HCT116 (cell line): Measurements from ENCODE around the gene CGNL1. TPM values are rescaled to one million over a fixed set of nuclear protein-coding genes. Genes with fewer than 3 reads are reported as not detected.

Experiments
- ATAC-seq: fragments of 200-7000 bp; cut with Tn5 transposase; 2 replicates; pipeline ENCODE4 v1.9.1; 2020; ENCODE audit warnings: mild to moderate bottlenecking, moderate library complexity
- BruUV-seq: library from RNA; stranded (reverse); fragments of 400-500 nt; replicated peaks from 2 replicates; lab custom pipeline; 2021; lab: Mats Ljungman, UMichigan
- CTCF ChIA-PET: fragments of 300-600 bp; sonication (Branson Sonifier 250); formaldehyde crosslinking; loops from one replicate; lab custom pipeline; 2021; ENCODE audit warnings: antibody characterized with exemption; lab: Charles Lee
- POLR2A ChIA-PET: fragments of 300-600, 350-600 bp; sonication (Branson Sonifier 250); formaldehyde crosslinking; loops from one replicate; lab custom pipeline; 2021; ENCODE audit warnings: antibody characterized with exemption; lab: Charles Lee
- RAD21 ChIA-PET, 2 experiments: fragments of 300-600 bp; sonication (Branson Sonifier 250); formaldehyde crosslinking; loops; one replicate each; lab custom pipeline; 2023; ENCODE audit warnings: low total read pairs in 2 of 2; ENCODE audit not compliant: uncharacterized antibody in 2 of 2, unreplicated experiment in 2 of 2, low non-redundant PET in 1 of 2; lab: Charles Lee
- DNase-seq: peaks from one replicate; pipeline ENCODE4 v3.0.0-alpha.2; 2010; ENCODE audit warnings: low read depth, low spot score
- H2AFZ ChIP-seq: fragments of 200-600 bp; shearing (Covaris generic), sonication (generic); 2 replicates; pipeline ENCODE4 v1.6.1; 2017; ENCODE audit warnings: low read depth, mixed run types, mixed read lengths, antibody characterized with exemption, low read length; ENCODE audit not compliant: poor library complexity, severe bottlenecking
- H3K27ac ChIP-seq: 2 replicates; pipeline ENCODE4 v1.5.1; 2012; ENCODE audit warnings: low read depth, low read length
- H3K27me3 ChIP-seq: fragments of 200-600 bp; sonication (generic); 2 replicates; pipeline ENCODE4 v1.6.1; 2016; ENCODE audit warnings: mixed run types, low read length, mixed read lengths; ENCODE audit not compliant: insufficient read depth
- H3K36me3 ChIP-seq, 2 experiments: fragments of 200-500 bp in 1 of 2; fragments of 200-600 bp in 1 of 2; sonication (Bioruptor generic) in 1 of 2; sonication (generic) in 1 of 2; 2 replicates each; pipeline versions ENCODE4 v1.5.1 to v1.6.1; 2014 to 2016; ENCODE audit warnings: low read length in 2 of 2, inconsistent platforms in 1 of 2, mixed read lengths in 1 of 2, mixed run types in 1 of 2; ENCODE audit not compliant: insufficient read depth in 2 of 2, control insufficient read depth in 1 of 2
- H3K4me1 ChIP-seq, 2 experiments: fragments of 200-600 bp in 1 of 2; sonication (generic) in 1 of 2; 2 replicates each; pipeline versions ENCODE4 v1.5.1 to v1.6.1; 2012 to 2017; ENCODE audit warnings: low read length in 2 of 2, inconsistent platforms in 1 of 2, mild to moderate bottlenecking in 1 of 2, mixed read lengths in 1 of 2, mixed run types in 1 of 2, moderate library complexity in 1 of 2; ENCODE audit not compliant: insufficient read depth in 2 of 2, control insufficient read depth in 1 of 2
- H3K4me2 ChIP-seq: fragments of 200-600 bp; sonication (generic); 2 replicates; pipeline ENCODE4 v1.6.1; 2017; ENCODE audit warnings: mixed run types, low read length, mixed read lengths
- H3K4me3 ChIP-seq, 2 experiments: fragments of 200-600 bp in 1 of 2; sonication (generic) in 1 of 2; replicated peaks in 1 of 2; 2 replicates each; pipeline ENCODE4 v1.5.1; 2011 to 2016; ENCODE audit warnings: low read length in 2 of 2, control low read depth in 1 of 2, low read depth in 1 of 2, mild to moderate bottlenecking in 1 of 2, mixed read lengths in 1 of 2, mixed run types in 1 of 2
- H3K79me2 ChIP-seq: fragments of 200-600 bp; sonication (generic); 2 replicates; pipeline ENCODE4 v1.6.1; 2017; ENCODE audit warnings: mild to moderate bottlenecking, mixed run types, low read length, moderate library complexity, mixed read lengths; ENCODE audit not compliant: insufficient read depth
- H3K9ac ChIP-seq: fragments of 200-600 bp; sonication (generic); 2 replicates; pipeline ENCODE4 v1.6.1; 2016; ENCODE audit warnings: low read length, mixed read lengths
- H3K9me2 ChIP-seq: fragments of 200-600 bp; sonication (generic), shearing (Covaris generic); 2 replicates; pipeline ENCODE4 v1.6.1; 2017; ENCODE audit warnings: mixed run types, mild to moderate bottlenecking, moderate library complexity; ENCODE audit not compliant: insufficient read depth
- H3K9me3 ChIP-seq, 2 experiments: fragments of 200-500 bp in 1 of 2; fragments of 200-600 bp in 1 of 2; sonication (Bioruptor generic) in 1 of 2; sonication (generic) in 1 of 2; 2 replicates each; pipeline ENCODE4 v1.6.1; 2014 to 2017; ENCODE audit warnings: low read length in 2 of 2, mixed read lengths in 2 of 2, inconsistent platforms in 1 of 2, low read depth in 1 of 2, mild to moderate bottlenecking in 1 of 2, mixed run types in 1 of 2, moderate library complexity in 1 of 2; ENCODE audit not compliant: control insufficient read depth in 1 of 2, insufficient read depth in 1 of 2
- H4K20me1 ChIP-seq: fragments of 200-600 bp; sonication (generic), shearing (Covaris generic); 2 replicates; pipeline ENCODE4 v1.6.1; 2017; ENCODE audit warnings: mixed run types, mild to moderate bottlenecking, moderate library complexity; ENCODE audit not compliant: insufficient read depth
- CBX3 ChIP-seq: IDR thresholded peaks from 2 replicates; pipeline ENCODE4 v1.6.1; 2012; ENCODE audit warnings: low read depth
- EGR1 ChIP-seq: IDR thresholded peaks from 2 replicates; pipeline ENCODE4 v1.6.1; 2012; ENCODE audit warnings: low read depth
- ELF1 ChIP-seq: IDR thresholded peaks from 2 replicates; pipeline ENCODE4 v1.6.1; 2012; ENCODE audit warnings: low read depth, borderline replicate concordance
- EZH2 ChIP-seq: fragments of 200-600 bp; sonication (generic); IDR thresholded peaks from 2 replicates; pipeline ENCODE4 v1.6.1; 2017; ENCODE audit warnings: antibody characterized with exemption, mixed run types
- EZH2phosphoT487 ChIP-seq: fragments of 200-600 bp; IDR thresholded peaks from 2 replicates; pipeline ENCODE4 v1.6.1; 2018; ENCODE audit warnings: antibody characterized with exemption, borderline replicate concordance
- MAX ChIP-seq: IDR thresholded peaks from 2 replicates; pipeline ENCODE4 v1.6.1; 2012
- POLR2AphosphoS5 ChIP-seq: IDR thresholded peaks from 2 replicates; pipeline ENCODE4 v1.6.1; 2011; ENCODE audit warnings: mild to moderate bottlenecking, low read depth, low read length, moderate library complexity
- RAD21 ChIP-seq: IDR thresholded peaks from 2 replicates; pipeline ENCODE4 v1.6.1; 2012; ENCODE audit warnings: low read depth, mild to moderate bottlenecking
- REST ChIP-seq: IDR thresholded peaks from 2 replicates; pipeline ENCODE4 v1.6.1; 2012; ENCODE audit warnings: low read depth
- SRF ChIP-seq: IDR thresholded peaks from 2 replicates; pipeline ENCODE4 v1.6.1; 2012; ENCODE audit warnings: low read depth
- YY1 ChIP-seq: IDR thresholded peaks from 2 replicates; pipeline ENCODE4 v1.6.1; 2011; ENCODE audit warnings: low read length, low read depth, moderate library complexity, mild to moderate bottlenecking; ENCODE audit not compliant: insufficient replicate concordance; ENCODE audit errors: extremely low read depth
- ZBTB33 ChIP-seq: IDR thresholded peaks from 2 replicates; pipeline ENCODE4 v1.6.1; 2011; ENCODE audit warnings: mild to moderate bottlenecking, low read length, moderate library complexity; ENCODE audit not compliant: insufficient replicate concordance; ENCODE audit errors: extremely low read depth
- ZFX ChIP-seq: fragments of 450-650 bp; IDR thresholded peaks from 2 replicates; pipeline ENCODE4 v1.6.1; 2017
- ZNF274 ChIP-seq: fragments of 200-500 bp; sonication (Bioruptor generic); IDR thresholded peaks from 2 replicates; pipeline ENCODE4 v1.6.1; 2014; ENCODE audit warnings: mild to moderate bottlenecking, low read depth, low read length, inconsistent platforms
- intact Hi-C: fragments of 100-400 bp; cut with micrococcal nuclease; formaldehyde crosslinking; loops from 2 replicates; pipeline ENCODE4 v1.10.0; 2022
- total RNA-seq: library from RNA; stranded (reverse); gene quantifications from one replicate; pipeline ENCODE4 v1.2.1, GENCODE V29; 2021; ENCODE audit not compliant: unreplicated experiment
- TF ChIP-seq, protein P1 (sequence below): IDR thresholded peaks from 2 replicates; pipeline ENCODE4 v1.6.1; 2012

The CGNL1 gene
- total RNA-seq, 1 experiment from 2014 or later: 2.2 TPM

- TF ChIP-seq REST: no peak
Observed at GRCh38 chr15:57566834-57567233, 190.5 kb downstream of the CGNL1 start (continued).

GRCh38 chr15:57567891-57568290, 191.6 kb downstream of the CGNL1 start:
- H3K27me3 ChIP-seq: no peaks in the 10 kb centered on the region
- no peaks in the 10 kb centered on the region for H3K79me2 ChIP-seq
- no peaks in the 10 kb centered on the region for H4K20me1 ChIP-seq
- no peak overlapping the region for H3K4me3 ChIP-seq
- ChIA-PET CTCF (no interaction called here), RAD21 (no interaction called here), POLR2A (interaction anchor here (0.6 kb wide), 1 partner anchor 209 kb away, joined by 5 read pairs; no protein-coding TSS in a partner anchor)
- no peaks in the 10 kb centered on the region for H3K36me3 ChIP-seq
- no TSS peak for BruUV-seq
- ATAC-seq: no peak
- no peak overlapping the region for H3K9ac ChIP-seq
- H3K9me3 ChIP-seq: no peaks in the 10 kb centered on the region
- no peak overlapping the region for H3K4me2 ChIP-seq
- TF ChIP-seq RAD21: no peak
- TF ChIP-seq POLR2AphosphoS5: no peak
- no peak for TF ChIP-seq ZBTB33
- TF ChIP-seq ZFX: no peak
- no peak for TF ChIP-seq REST
- no peak for TF ChIP-seq CBX3
- TF ChIP-seq YY1: no peak
- no peak for TF ChIP-seq MAX
- TF ChIP-seq ELF1: no peak
- TF ChIP-seq, protein P1, sequence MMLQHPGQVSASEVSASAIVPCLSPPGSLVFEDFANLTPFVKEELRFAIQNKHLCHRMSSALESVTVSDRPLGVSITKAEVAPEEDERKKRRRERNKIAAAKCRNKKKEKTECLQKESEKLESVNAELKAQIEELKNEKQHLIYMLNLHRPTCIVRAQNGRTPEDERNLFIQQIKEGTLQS: no peak
- no peak for TF ChIP-seq EZH2phosphoT487
- TF ChIP-seq EZH2: no peak
- TF ChIP-seq ZNF274: no peak
- no peak for TF ChIP-seq EGR1
- TF ChIP-seq SRF: no peak
- DNase-seq: no peak
- no peak overlapping the region for H3K27ac ChIP-seq
- intact Hi-C loops: no loop called here
- peaks cover 0 to 22% of the 10 kb centered on the region in 2 experiments; a peak in 2 of 4 replicates for H3K4me1 ChIP-seq
- no peaks in the 10 kb centered on the region for H3K9me2 ChIP-seq
- H2AFZ ChIP-seq: no peak overlapping the region
